ENCODE data around the gene PARP1.

Gene PARP1

DNA sequence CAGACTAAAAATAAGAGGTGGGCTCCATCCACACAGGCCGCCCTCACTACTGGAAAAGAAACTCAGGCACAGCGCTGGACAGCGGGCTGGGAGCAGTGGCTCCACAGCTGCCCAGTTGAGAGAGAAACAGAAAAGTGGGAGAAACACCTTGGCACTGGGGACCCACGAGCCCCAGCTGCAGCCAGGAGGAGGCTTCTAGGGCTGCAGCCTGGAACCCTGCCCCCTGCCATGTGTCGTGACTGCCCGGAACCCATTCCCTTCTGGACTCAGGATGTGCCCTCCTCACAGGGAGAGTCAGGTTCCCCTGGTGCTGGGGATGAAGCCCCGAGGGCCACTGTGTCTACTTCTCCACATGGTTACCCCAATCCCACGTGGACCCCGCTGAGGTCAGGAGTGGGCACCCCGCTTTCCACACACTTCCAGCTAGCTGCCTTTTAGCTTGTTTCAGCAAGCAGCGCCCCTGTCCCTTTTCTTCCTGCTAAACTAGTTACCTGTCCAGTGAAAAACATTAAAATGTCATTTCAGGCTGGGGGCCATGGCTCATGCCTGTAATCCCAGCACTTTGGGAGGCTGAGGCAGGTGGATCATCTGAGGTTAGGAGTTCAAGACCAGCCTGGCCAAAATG lies 35.9 kb downstream of the PARP1 start:
- no peak for DNase-seq

DNA sequence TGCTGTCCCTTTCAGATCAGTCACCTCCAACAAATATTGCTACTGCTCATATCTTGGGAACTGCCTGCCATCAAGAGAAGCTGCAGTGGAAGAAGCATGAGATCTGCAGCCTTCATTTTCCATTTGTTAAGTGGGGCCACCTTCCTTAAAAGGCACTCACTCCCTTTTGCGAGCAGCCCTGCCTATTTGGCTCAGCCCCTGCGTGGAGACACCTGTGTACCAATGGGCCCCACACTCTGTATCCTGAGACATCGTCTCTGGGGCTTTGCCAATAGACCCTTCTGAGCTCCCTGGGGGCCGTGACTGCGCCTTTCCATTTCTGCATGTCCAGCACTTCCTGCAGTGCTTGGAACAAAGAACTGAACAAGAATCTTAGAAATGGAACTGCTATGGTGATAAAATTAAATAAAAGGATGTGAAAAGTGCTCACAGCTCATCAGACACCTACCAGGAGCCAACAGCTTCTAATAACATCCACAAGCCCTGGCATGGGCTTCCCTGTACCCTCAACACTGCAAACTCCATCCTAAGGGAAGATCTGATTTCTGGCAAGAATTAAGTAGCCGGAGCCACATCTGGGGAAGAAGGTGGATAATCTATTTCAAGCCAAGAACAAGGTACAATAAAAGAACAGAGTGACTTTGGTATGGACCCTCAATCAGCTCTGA lies 36.7 kb downstream of the PARP1 start:
- DNase-seq = no peak

DNA sequence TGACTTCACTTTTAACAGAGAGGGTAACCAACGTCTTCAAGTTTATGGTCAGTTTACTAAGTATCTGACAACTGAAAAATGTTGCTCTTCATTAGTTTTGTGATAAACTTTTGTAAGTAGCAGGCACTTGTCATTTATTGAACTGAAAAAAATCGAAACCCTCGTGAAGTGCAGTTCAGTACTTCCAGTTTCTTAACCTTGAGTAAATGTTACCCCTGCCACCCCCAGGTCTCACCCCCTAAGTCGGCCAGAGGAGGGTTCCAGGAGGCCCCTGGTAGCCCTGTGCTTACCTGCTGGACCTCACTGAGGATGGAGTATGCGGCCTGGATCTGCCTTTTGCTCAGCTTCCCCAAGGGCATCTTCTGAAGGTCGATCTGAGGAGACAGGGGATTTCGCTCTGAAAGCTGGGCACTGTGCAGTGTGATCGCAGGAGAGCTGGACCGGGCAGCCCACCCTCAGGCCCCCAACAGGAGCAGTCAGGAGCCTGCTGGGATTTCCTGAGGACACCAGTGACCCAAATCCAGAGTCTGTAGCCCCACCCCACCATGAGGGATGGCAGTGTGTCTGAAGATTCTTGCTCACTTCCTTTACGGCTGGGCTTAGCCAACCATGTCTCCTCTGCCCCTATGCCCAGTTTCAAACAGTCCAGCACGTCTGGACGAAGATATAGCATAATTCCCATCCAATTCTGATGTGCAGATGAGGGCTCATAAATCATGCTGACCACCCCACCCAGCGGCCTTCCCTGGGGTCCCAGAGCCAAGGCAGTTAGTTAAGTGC lies 37.6 kb downstream of the PARP1 start:
- no peak for DNase-seq

DNA sequence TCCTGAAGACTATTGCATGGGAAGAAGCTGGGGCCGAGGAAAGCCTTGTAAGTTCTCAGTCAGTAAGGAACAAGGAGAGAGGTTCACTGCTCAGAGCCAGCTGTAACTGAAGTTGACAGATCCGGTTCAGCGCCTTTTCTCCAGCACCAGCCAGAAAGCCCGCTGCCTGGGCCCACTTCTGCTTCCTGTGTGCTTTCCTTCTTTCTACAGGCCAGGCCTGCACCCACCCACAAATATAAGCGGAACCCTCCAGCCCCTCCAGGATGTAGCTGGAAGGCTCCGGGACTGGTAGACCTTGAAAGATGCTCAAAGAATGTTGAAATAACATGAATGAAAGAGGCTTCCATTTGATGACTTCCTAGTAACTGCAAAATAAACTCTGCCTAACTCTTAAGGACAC lies 38.8 kb downstream of the PARP1 start:
- no peak for DNase-seq

DNA sequence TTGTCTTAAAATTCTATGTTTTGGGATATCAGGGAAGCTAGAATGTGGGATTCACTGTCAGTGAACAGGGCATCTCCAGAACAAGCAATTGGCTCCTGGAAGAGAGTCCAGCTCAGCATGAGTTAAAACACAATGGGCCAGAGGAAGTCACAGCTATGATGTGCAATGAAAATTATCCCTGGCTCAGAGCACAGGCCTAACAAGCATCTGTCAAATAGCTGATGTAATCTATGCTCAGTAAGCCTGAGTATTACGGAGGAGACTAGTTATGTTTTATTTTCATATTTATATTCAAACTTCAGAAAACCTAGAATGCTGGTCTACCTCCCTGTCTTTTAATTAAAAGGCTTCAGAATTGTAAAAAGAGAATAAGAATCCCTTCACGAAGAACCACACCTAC lies 41.6 kb downstream of the PARP1 start:
- DNase-seq = no peak

DNA sequence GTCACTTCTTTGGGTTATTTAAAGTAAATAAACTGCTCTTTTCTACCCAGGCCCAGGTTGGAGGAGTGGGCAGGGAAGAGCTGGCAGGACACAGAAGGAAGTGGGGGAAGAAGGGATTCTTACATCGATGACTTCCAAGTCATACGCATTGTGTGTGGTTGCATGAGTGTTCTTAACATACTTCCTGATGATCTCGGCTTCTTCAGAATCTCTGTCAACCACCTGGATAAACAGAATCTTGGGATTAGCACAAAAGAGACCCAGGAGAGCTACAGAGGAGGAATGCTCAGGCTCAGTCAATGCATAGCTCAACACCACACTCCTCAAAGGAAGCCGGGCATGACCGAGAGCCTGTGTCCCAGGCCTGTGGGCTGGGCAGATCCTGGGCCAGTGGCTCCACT lies 42.1 kb downstream of the PARP1 start:
- no peak for DNase-seq

DNA sequence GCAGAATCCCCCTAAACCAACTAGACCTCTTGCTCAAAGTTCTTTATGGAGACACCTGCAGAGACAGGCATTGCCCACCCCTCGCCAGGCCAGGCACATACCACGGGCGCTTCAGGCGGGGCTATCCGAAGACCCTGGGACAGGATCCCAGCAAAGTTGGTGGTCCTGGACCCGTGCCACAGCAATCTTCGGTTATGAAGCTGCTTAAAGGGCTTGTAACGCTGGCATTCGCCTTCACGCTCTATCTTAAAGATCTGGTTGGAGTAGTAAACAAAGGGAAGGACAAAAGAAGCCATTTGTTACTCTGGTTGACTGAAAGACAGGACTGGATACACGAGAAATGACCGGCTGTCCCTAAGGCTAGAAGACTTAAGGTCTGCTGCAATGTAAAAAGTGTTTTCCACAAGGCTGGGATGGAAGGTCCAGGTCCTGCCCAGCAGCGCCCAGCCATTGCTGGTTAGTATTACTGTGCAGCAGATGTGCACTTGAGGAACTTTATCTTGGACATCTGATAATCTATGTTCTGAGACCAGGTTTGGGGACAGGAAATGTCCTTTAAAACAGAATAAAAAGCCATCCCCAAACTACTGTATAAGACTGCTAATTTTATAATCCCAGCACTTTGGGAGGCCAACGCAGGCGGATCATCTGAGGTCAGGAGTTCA lies 42.9 kb downstream of the PARP1 start:
- DNase-seq = no peak

DNA sequence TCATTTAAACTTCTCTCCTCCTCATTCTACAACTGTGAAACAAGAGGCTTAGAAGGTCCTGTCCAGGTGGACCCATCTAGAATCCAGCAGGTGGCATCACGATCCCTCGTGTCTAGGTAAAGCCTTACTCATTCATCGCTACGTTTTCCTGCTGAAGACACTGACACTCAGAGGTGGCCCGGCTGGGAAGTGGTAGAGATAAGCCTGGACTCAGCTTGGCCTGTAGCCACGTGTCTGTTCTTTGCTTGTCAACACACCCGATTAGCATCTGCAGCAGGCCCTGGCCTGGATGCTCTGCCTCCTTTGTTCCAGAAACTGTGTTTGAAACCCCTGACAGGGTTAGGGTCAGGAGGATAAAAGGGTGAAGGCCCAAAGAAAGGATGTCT lies 43.4 kb downstream of the PARP1 start:
- DNase-seq = no peak

DNA sequence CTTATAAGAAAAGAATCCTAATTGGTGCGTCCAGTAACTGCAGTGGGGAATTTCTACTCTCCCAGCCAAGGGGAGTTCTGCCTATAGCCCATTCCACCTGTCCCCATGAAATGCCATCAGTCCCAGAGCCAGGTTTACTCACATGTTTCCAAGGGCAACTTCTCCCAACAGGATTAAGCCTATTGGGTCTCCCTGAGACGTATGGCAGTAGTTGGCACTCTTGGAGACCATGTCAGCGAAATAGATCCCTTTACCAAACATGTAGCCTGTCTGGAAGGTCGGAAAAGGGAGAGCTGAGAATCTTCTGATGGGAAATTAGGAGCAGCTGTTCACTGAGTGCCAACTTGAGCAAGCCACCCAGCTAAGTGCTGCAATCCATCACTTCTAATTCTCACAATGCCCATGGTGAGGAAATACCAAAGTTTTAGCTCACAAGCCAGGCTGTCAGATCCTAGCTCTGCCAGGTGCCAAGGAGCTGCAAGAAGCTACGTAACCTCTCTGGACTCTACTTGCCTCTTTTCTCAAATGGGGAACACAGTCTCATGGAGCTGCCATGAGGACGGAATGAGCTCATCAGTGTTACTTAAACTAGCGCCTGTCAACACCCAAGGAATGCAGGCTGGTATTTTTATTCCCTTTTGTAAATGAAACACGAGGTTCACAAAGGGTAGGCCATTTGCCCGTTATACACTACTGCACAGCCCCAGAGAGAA lies 43.9 kb downstream of the PARP1 start:
- DNase-seq = no peak

DNA sequence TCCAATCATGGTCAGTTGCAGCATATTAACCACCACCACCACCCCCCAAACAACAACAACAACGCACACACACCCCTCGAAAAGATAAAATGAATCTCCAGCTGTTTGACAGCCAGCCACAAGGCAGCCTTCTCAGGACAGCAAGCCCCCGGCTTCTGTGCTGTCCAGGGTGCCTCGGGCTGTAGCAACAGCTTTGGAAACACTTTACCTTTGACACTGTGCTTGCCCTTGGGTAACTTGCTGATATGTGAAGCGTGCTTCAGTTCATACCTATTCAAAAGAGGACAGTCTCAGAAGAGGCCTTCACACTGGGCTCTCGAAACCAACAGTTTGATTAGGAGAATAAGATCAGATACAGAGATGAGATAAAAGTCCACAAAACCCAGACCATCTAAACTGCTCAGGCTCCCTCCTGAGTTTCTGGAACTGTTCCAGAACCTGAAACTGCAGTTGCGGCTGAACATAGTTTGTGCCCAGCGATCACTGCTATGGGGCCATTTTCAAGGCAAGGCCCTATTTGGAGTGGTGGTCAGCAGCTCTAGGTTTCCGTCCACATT lies 44.9 kb downstream of the PARP1 start:
- DNase-seq = no peak

DNA sequence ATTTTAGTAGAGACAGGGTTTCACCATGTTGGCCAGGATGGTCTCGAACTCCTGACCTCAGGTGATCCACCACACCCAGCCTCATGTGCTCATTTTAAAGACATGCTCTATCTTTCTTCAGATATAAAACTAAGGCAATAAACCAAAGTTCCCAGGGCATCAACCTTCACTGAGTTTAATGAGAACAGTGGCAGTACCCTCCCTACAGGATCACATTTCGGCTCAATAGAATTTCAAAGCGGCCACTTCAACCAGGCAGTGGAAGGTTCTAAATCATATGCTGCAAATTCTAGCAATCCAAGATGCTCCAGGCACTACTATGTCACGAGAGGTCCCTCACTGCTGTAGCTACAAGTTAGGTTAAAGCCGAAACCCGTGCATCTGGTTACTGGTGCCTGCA lies 45.5 kb downstream of the PARP1 start:
- no peak for DNase-seq

DNA sequence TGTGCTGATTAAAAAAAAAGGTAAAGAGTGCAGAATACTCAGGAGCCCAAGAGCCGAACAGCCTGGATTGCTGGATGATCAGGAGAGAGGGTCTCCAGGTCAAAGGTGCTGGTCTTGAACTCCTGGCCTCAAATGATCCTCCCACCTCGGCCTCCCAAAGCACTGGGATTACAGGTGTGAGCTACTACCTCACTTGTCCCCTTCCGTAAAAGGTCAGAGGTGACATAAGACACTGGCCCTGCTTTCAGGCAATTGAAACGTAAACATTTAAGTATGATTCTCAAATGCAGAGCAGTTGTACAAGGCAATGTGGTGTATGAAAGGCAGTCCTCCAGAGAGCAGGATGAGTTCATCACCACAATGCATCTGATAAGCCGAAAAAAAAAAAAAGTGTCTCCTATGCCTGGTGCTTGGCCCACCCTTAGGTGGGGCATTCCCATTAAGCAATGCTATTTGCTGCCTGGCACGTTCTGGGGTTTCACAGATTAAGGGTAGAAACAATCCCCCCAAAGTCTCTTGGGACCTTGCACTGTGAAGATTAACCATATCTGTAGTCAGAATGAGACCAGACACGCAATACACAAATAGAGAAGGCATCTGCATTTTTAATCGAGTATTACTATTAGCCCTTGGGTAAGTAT lies 47.7 kb downstream of the PARP1 start:
- DNase-seq = no peak

DNA sequence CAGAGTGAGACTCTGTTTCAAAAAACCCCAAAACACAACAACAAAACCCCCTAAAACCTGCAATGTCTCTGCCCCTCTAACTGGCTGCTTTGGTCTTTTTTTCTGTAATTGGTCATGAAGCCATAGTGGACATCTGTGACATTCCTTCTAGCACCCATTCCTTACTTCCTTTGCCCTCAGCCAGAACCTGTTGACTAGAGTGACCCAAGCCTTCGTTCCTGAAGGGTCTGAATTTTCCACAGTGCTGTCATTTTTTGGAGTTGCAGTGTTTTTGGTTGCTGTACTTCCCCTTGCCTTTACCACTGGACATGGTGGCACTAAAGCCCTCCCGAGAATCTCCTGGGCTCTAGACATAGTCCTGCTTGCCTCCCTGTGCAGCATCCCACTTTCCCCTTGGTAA lies 50.5 kb downstream of the PARP1 start:
- no peak for DNase-seq

DNA sequence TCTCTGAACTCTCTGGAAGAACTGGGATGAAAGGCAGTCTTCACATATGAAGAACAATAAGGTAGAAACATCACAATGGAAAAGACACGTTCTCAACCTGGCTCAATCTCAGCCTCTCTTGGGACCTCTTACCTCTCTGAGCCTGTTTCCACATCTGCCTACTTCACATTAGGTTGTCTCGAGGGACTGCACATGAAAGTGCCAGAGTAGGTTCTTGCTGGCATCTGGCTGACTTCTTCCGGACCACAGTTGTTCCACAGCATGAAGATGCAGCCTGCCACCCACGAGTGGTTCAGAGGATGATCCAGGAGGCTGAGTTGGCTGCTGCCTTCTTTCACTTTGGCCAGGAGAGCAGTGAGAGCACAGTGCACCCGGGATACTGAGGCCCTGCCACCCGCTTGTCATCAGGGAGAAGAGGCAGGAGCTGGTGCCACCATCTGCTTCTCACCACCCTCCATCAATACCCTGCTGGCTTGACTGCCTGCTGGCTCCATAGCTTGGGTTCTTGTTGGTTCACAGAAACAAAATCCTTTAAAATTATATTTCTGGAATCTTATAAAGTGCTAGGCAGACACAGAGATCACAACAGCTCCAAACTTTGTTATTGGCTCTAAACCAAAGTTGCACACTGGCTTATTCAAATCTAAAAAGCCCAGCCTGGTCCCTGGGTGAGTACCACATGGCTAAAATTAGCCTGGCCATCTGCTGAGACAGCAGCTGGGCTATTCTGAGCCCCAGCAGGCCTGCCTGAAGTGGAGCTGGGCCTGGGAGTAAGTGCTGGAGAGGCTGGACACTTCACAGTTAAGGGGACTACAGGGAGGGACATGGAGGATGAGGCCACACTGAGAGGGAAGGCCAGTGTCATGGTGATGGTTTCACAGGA lies 52.0 kb downstream of the PARP1 start:
- no peak for DNase-seq

DNA sequence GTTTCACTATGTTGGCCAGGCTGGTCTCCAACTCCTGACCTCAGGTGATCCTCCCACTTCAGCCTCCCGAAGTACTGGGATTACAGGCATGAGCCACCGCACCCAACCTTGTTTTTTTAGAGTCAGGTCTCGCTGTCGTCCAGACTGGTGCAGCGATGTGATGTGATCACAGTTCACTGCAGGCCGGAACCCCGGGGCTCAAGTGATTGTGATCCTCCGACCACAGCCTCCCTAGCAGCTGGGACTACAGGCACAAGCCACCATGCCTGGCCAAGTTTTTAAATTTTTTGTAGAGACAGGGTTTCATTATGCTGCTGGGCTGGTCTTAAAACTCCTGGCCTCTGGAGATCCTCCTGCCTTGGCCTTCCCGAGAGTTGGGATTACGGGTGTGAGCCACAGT lies 52.9 kb downstream of the PARP1 start:
- DNase-seq = no peak

DNA sequence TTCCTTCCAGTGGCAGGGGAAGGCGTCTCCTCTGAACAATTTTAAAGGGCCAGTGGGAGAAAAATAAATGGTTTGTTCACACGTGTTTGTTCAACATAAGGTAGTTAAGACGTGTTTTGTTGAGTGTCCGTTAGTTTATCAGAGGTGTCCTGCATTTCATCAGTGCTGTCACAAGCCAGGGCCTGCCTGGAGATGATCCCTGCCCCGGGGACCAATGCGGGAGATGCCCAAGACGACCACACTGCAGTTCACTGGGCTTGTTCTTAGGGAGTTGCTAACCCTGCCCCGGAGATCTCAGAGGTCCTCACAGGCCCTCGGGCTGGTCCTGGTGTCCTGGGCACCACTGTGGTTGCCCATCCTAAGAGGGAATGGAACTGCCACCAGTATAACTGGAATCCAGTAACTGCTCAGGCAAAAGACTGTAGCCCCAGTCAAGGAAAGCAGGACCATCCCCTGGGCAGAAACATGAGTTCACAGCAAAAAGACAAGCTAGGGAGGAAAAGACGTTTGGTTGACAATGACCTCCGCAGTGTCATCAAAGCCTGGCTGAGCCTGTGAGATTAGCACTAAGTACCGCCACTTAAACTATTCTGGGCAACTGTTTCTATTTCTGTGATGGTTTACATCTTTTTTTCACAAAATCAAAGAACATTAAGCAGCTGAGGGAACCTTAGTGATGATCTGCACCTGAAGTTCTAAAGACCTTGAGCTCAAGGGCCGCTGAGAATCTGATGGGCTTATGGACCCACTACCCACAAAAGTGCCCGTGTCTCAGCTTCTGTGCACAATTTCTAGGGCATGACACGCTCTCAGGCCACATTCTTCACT lies 54.0 kb downstream of the PARP1 start:
- no peak for DNase-seq

DNA sequence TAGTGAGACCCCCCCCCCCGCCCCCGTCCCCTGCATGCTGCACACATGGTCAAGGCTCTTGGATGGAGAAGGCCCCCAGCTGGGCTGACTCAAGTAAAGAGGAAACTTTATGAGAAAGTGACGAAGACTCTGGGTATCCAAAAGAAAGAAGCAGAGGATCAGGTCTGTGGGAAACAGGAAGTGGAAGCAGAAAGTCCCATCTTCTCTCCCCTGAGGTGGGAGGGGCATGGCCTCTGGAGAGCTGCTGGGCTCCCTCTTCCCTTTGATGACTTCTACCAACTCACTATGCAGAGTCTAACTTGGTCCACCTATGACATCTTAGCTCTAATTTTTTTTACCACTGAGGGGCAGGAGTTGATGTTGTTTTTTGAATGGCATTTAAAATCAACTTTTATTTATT lies 56.2 kb downstream of the PARP1 start:
- no peak for DNase-seq

DNA sequence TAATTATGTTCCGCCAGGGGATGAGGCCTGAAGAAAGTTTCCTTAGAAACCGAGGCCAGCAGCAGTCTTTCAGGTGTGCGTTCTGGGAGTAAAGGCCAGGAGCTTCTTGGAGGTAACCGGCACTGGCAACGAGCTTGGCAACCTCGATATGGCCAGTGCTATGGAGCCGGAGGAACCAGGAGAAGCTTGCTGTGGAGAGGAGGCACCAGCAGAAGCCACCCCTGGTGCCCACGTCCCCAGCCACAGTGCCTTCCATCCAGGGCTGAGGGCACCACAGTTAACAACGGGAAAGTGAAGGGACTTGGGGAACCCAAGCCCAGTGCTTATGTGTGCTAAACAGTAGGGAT lies 57.4 kb downstream of the PARP1 start:
- DNase-seq = no peak

DNA sequence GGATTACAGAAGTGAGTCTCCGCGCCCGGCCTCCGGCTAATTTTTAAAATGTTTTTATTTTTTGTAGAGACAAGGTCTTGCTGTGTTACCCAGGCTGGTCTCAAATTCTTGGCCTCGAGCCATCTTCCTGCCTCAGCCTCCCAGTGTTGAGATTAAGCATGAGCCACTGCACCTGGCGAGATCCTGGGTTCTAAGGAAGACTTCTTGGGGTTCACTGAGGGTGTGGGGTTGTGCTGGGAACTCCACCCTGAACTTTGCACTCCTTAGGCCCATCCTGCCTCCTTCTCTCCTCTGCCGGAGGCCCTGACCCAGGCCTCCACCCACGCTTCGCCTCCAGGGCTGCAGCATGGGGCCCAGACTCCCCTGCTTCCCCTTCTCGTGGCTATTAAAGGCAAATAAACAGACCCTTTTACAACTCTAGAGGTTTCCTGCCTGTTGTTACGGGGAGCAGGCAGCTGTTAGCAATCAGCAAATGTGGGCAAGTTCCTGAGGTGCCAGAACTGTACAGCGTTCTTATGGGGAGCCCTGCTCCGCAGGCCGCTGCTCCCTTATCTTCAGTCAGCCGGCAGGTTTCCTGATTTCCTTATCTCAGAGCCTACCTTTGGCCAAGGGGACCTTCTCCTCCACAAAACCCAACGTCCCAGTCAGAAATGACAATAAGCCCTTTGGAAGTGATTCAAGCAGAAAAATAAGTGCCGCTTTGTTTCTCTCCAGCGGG lies 57.9 kb downstream of the PARP1 start:
- DNase-seq = no peak

DNA sequence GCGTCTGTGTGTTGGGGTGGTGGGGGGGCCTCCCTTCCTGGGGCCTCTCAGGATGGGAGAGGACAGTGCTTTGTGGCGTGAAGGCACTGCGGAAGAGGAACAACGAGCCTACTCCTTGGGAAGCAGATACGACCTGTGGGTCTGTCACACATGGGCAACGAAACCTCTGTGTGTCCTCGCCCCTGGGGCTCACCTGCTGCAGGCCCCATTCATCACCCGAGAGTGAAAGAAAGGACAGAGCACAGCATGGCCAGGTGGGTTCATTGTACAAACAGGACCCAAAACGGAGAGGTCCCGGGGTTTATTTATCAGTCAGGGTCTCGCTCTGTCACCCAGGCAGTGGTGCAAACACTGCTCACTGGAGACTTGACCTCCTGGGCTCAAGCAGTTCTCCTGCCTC lies 58.8 kb downstream of the PARP1 start:
- no peak for DNase-seq
